ENCODE results near the gene ZKSCAN1. TPM values are rescaled to one million over a fixed set of nuclear protein-coding genes. Genes with fewer than 3 reads are reported as not detected.

Gene ZKSCAN1
- total RNA-seq, 4 donors from 2014 or later, result 31.6 to 35.5 (median 31.7) TPM

- TF ChIP-seq POLR2A (IDR thresholded peaks at IDR 0.05) (no peak), POLR2AphosphoS5 (IDR thresholded peaks at IDR 0.05) (no peak), CTCF (IDR thresholded peaks at IDR 0.05) (no peak), EP300 (IDR thresholded peaks at IDR 0.05) (no peak)
- Histone ChIP-seq H3K27ac (no peak overlapping the region), H3K4me3 (no peak overlapping the region), H3K9me3 (peaks cover 0 to 25% (median 0%) of the 10 kb centered on the region in 3 donors), H3K36me3 (peaks cover 15 to 93% of the 10 kb centered on the region in 2 donors), H3K27me3 (no peaks in the 10 kb centered on the region), H3K4me1 (peaks cover 0 to 5% (median 0%) of the 10 kb centered on the region in 3 donors)
- no peak for ATAC-seq
- 89 to 100% methylated on average over 5 to 6 of the region's 11 CpGs for WGBS, 2 donors (ENCODE audit: low coverage in 1 of 2)
These were observed 55.8 kb downstream of the ZKSCAN1 start for GRCh38 chr7:100071018-100071723.

- no peaks in the 10 kb centered on the region for H3K4me1 ChIP-seq
- peaks cover 0 to 25% (median 0%) of the 10 kb centered on the region in 3 donors for H3K9me3 ChIP-seq
- no peak overlapping the region for H3K27ac ChIP-seq
- no peak for ATAC-seq
- peaks cover 15 to 100% of the 10 kb centered on the region in 2 donors for H3K36me3 ChIP-seq
- H3K27me3 ChIP-seq, result no peaks in the 10 kb centered on the region
- H3K4me3 ChIP-seq, result no peak overlapping the region
- WGBS, 2 donors (ENCODE audit: low coverage in 1 of 2), result 96 to 100% methylated on average over 10 of the region's 10 CpGs
- TF ChIP-seq CTCF (IDR thresholded peaks at IDR 0.05) (no peak), POLR2A (IDR thresholded peaks at IDR 0.05) (no peak), EP300 (IDR thresholded peaks at IDR 0.05) (no peak), POLR2AphosphoS5 (IDR thresholded peaks at IDR 0.05) (no peak)
These were observed 57.1 kb downstream of the ZKSCAN1 start for GRCh38 chr7:100072462-100072861.

- H3K9me3 ChIP-seq, result peaks cover 0 to 25% (median 0%) of the 10 kb centered on the region in 3 donors
- peaks cover 15 to 100% of the 10 kb centered on the region in 2 donors for H3K36me3 ChIP-seq
These were observed 59.4 kb downstream of the ZKSCAN1 start for GRCh38 chr7:100074841-100075240.

GRCh38 chr7:100075418-100075817 is 60.0 kb downstream of the ZKSCAN1 start:
- H3K9me3 ChIP-seq, result peaks cover 0 to 24% (median 0%) of the 10 kb centered on the region in 3 donors
- no peak for ATAC-seq
- H3K4me1 ChIP-seq, result peaks cover 0 to 28% (median 13%) of the 10 kb centered on the region in 3 donors
- H3K36me3 ChIP-seq, result peaks cover 15 to 98% of the 10 kb centered on the region in 2 donors
- H3K27me3 ChIP-seq, result no peaks in the 10 kb centered on the region
- WGBS, 2 donors (ENCODE audit: low coverage in 1 of 2), result 92% methylated on average over 5 of the region's 6 CpGs; no CpG with 5 or more reads in 1 of the 2 donors
- no peak for TF ChIP-seq EP300 (IDR thresholded peaks at IDR 0.05)
- no peak for TF ChIP-seq CTCF (IDR thresholded peaks at IDR 0.05)
- TF ChIP-seq POLR2A (IDR thresholded peaks at IDR 0.05), result no peak
- no peak for TF ChIP-seq POLR2AphosphoS5 (IDR thresholded peaks at IDR 0.05)
- H3K4me3 ChIP-seq, result no peak overlapping the region
- H3K27ac ChIP-seq, result no peak overlapping the region

More at GRCh38 chr7:100074841-100075240, 59.4 kb downstream of the ZKSCAN1 start:
- Histone ChIP-seq H3K27me3 (no peaks in the 10 kb centered on the region), H3K27ac (no peak overlapping the region), H3K4me1 (peaks cover 0 to 22% (median 7%) of the 10 kb centered on the region in 3 donors), H3K4me3 (no peak overlapping the region)
- WGBS, 2 donors (ENCODE audit: low coverage in 1 of 2), result 79 to 97% methylated on average over 7 of the region's 7 CpGs
- TF ChIP-seq POLR2A (IDR thresholded peaks at IDR 0.05), result no peak
- TF ChIP-seq EP300 (IDR thresholded peaks at IDR 0.05), result no peak
- no peak for TF ChIP-seq POLR2AphosphoS5 (IDR thresholded peaks at IDR 0.05)
- no peak for TF ChIP-seq CTCF (IDR thresholded peaks at IDR 0.05)
- no peak for ATAC-seq

- H3K4me3 ChIP-seq, result no peak overlapping the region
- H3K9me3 ChIP-seq, result peaks cover 0 to 6% (median 0%) of the 10 kb centered on the region in 3 donors
- H3K36me3 ChIP-seq, result peaks cover 5 to 80% of the 10 kb centered on the region in 2 donors
- no peak for ATAC-seq
- H3K27ac ChIP-seq, result no peak overlapping the region
- 84 to 88% methylated on average over 4 of the region's 4 CpGs for WGBS, 2 donors (ENCODE audit: low coverage in 1 of 2)
- H3K27me3 ChIP-seq, result no peaks in the 10 kb centered on the region
- peaks cover 0 to 39% (median 22%) of the 10 kb centered on the region in 3 donors for H3K4me1 ChIP-seq
- TF ChIP-seq POLR2AphosphoS5 (IDR thresholded peaks at IDR 0.05) (no peak), POLR2A (IDR thresholded peaks at IDR 0.05) (no peak), EP300 (IDR thresholded peaks at IDR 0.05) (no peak), CTCF (IDR thresholded peaks at IDR 0.05) (no peak)
These were observed 61.8 kb downstream of the ZKSCAN1 start for GRCh38 chr7:100077205-100077604.

All from gastroesophageal sphincter (tissue), 4 donors.